Measurements from ENCODE around the gene OPALIN.

- TF ChIP-seq POLR2AphosphoS5 (IDR thresholded peaks at IDR 0.05) = no peak
- TF ChIP-seq CTCF (IDR thresholded peaks at IDR 0.05) = no peak
- no peak for TF ChIP-seq POLR2A (IDR thresholded peaks at IDR 0.05)
These were observed 48.5 kb downstream of the OPALIN start for GRCh38 chr10:96310321-96310669.

Data from prostate gland (tissue), 2 donors.